ENCODE data around the gene EIF4G3. TPM values are rescaled to one million over a fixed set of nuclear protein-coding genes. Genes with fewer than 3 reads are reported as not detected.

Gene EIF4G3
- total and polyA plus RNA-seq, 9 of the 15 experiments (the other 6 are each of a cell fraction or from before 2014, with no cell fraction given), result 6.7 to 40.5 (median 32.1) TPM

GRCh38 chr1:21027805-21028204 is 148.9 kb downstream of the EIF4G3 start (continued):
- TF ChIP-seq HNRNPH1 (optimal IDR thresholded peaks at IDR 0.05; ENCODE audit: low read depth, low read length), result no peak
- no peak for TF ChIP-seq HCFC1 (IDR thresholded peaks at IDR 0.05; ENCODE audit: low read depth, low read length)
- no peak for TF ChIP-seq USF2 (CRISPR knock-in tag; IDR thresholded peaks at IDR 0.05)
- TF ChIP-seq HOXB6 (CRISPR knock-in tag; IDR thresholded peaks at IDR 0.05; ENCODE audit: borderline replicate concordance), result no peak
- TF ChIP-seq TBP (optimal IDR thresholded peaks at IDR 0.05; ENCODE audit: low read depth, low read length), result no peak
- 0 out of 4 replicates have a peak, but pooled peaks of 1 of the 2 experiments have one; percentile 31 for TF ChIP-seq MNT (conservative IDR thresholded peaks at IDR 0.05)
- 0 out of 2 replicates have a peak, but pooled peaks have one; percentile 34 for TF ChIP-seq ZNF592 (IDR thresholded peaks at IDR 0.05)
- TF ChIP-seq MCM3 (IDR thresholded peaks at IDR 0.05), result no peak
- TF ChIP-seq ZNF780A (CRISPR knock-in tag; IDR thresholded peaks at IDR 0.05), result no peak
- peak; percentile 72 for TF ChIP-seq EP300 (IDR thresholded peaks at IDR 0.05; ENCODE audit: low read length)
- peak; percentile 49 for TF ChIP-seq PKNOX1 (IDR thresholded peaks at IDR 0.05)
- peak; percentile 73; the same call in 1 of the 2 replicates for TF ChIP-seq GATAD2B (IDR thresholded peaks at IDR 0.05; ENCODE audit: borderline replicate concordance)
- peak; percentile 37; the same call in 1 of the 2 replicates for TF ChIP-seq MAFG (tag; conservative IDR thresholded peaks at IDR 0.05)
- peak; percentile 83 for TF ChIP-seq DPF2 (IDR thresholded peaks at IDR 0.05)
- TF ChIP-seq FOSL1 (tag; conservative IDR thresholded peaks at IDR 0.05), result peak; percentile 80
- TF ChIP-seq NCOA2 (IDR thresholded peaks at IDR 0.05; ENCODE audit: partially characterized antibody in 2 of 2), result peak in 1 of 2 experiments; percentile 45
- TF ChIP-seq ZNF518B (CRISPR knock-in tag; IDR thresholded peaks at IDR 0.05), result no peak
- no peak for TF ChIP-seq CBX8 (IDR thresholded peaks at IDR 0.05; ENCODE audit: borderline replicate concordance, extremely low read depth, low read depth, low read length, poor library complexity, severe bottlenecking)

Measured in K562 (cell line).